Suppressor macrophage treated with lipopolysaccharide for 4 hours (primary cell): ENCODE data around the gene SNX15.
"Not testable (repeated sequence)": the region's sequence is repeated elsewhere in the genome, so short reads cannot be mapped to it uniquely, and the experiment has no call there.

ENCODE experiments used
- DNase-seq: peaks from one replicate; pipeline ENCODE4 v3.0.0-alpha.2; 2020

SNX15 gene

GRCh38 chr11:65017937-65018336 is 9.3 kb upstream of the SNX15 start:
- no peak for DNase-seq

- no peak for DNase-seq
These were observed 7.4 kb upstream of the SNX15 start for GRCh38 chr11:65019824-65020223.

- DNase-seq: no peak
These were observed 6.2 kb upstream of the SNX15 start for GRCh38 chr11:65021003-65021402.

GRCh38 chr11:65021509-65021908 is 5.7 kb upstream of the SNX15 start:
- no peak for DNase-seq

GRCh38 chr11:65023502-65023901 is 3.7 kb upstream of the SNX15 start:
- DNase-seq: not testable (repeated sequence)

GRCh38 chr11:65026810-65027209 is 429 bp upstream of the SNX15 start:
- DNase-seq: peak; percentile 56

GRCh38 chr11:65032216-65032615 is 5.0 kb downstream of the SNX15 start:
- no peak for DNase-seq

GRCh38 chr11:65034423-65034822 is 7.2 kb downstream of the SNX15 start:
- DNase-seq: no peak

- DNase-seq: no peak
These were observed 8.3 kb downstream of the SNX15 start for GRCh38 chr11:65035579-65035978.

- DNase-seq: no peak
These were observed 9.7 kb downstream of the SNX15 start for GRCh38 chr11:65036931-65037330.

GRCh38 chr11:65040520-65040846 is 13.2 kb downstream of the SNX15 start:
- no peak for DNase-seq

GRCh38 chr11:65040847-65041622 is 13.8 kb downstream of the SNX15 start, which contains the start of gene SAC3D1:
Gene SAC3D1, plus strand, starts transcription at chr11:65041210. Its CDS starts 83 bp downstream, at chr11:65041293.
- peak; percentile 90 for DNase-seq

GRCh38 chr11:65042891-65043290 is 15.7 kb downstream of the SNX15 start:
- DNase-seq: no peak

GRCh38 chr11:65043881-65044501 is 16.8 kb downstream of the SNX15 start:
- DNase-seq: peak; percentile 78

GRCh38 chr11:65045061-65045460 is 17.8 kb downstream of the SNX15 start:
- no peak for DNase-seq

- no peak for DNase-seq
These were observed 18.5 kb downstream of the SNX15 start for GRCh38 chr11:65045728-65046127.

GRCh38 chr11:65047581-65048422 is 20.6 kb downstream of the SNX15 start:
- no peak for DNase-seq

GRCh38 chr11:65051398-65051858 is 24.2 kb downstream of the SNX15 start:
- no peak for DNase-seq

- DNase-seq: no peak
These were observed 26.7 kb downstream of the SNX15 start for GRCh38 chr11:65053827-65054508.

GRCh38 chr11:65055538-65055937 is 28.3 kb downstream of the SNX15 start:
- no peak for DNase-seq

GRCh38 chr11:65056999-65057398 is 29.8 kb downstream of the SNX15 start:
- no peak for DNase-seq

- DNase-seq: no peak
These were observed 30.3 kb downstream of the SNX15 start for GRCh38 chr11:65057526-65057925.

GRCh38 chr11:65058012-65058411 is 30.8 kb downstream of the SNX15 start:
- DNase-seq: no peak
